GM12878 (cell line): ENCODE measurements around the gene CD86. TPM values are rescaled to one million over a fixed set of nuclear protein-coding genes. Genes with fewer than 3 reads are reported as not detected.

Experiments
- ATAC-seq: fragments of 200-7000 bp; cut with Tn5 transposase; 3 replicates; pipeline ENCODE4 v1.9.1; 2020; ENCODE audit warnings: mild to moderate bottlenecking, moderate library complexity
- BruUV-seq: library from RNA; stranded (reverse); fragments of 400-500 nt; replicated peaks from 2 replicates; lab custom pipeline; 2021; lab: Mats Ljungman, UMichigan
- CTCF ChIA-PET: fragments of 300-600 bp; sonication (Branson Sonifier 250); formaldehyde crosslinking; extraction: SDS; loops from one replicate; lab custom pipeline; 2021; ENCODE audit warnings: inconsistent platforms; lab: Yijun Ruan, JAX
- POLR2A ChIA-PET: fragments of 350-600 bp; formaldehyde crosslinking; extraction: SDS; loops from one replicate; lab custom pipeline; 2021; ENCODE audit warnings: inconsistent platforms; lab: Charles Lee
- RAD21 ChIA-PET: fragments of 300-600 bp; sonication (Branson Sonifier 250); formaldehyde crosslinking; loops from one replicate; lab custom pipeline; 2023; ENCODE audit warnings: antibody characterized with exemption; ENCODE audit not compliant: unreplicated experiment; lab: Charles Lee
- SMC1A ChIA-PET: fragments of 300-600 bp; sonication (Branson Sonifier 250); formaldehyde crosslinking; loops from one replicate; lab custom pipeline; 2023; ENCODE audit not compliant: unreplicated experiment, uncharacterized antibody; lab: Charles Lee
- DNase-seq: peaks from one replicate; pipeline ENCODE4 v3.0.0-alpha.2; 2011; ENCODE audit warnings: low read depth, low spot score
- FAIRE-seq: peaks from 3 replicates; lab custom pipeline; 2011; peaks lifted over from hg19 to GRCh38; lab: Jason Lieb, UNC
- H2AFZ ChIP-seq: 2 replicates; pipeline ENCODE4 v1.6.0; 2011; ENCODE audit warnings: low read depth, low read length, control low read depth; ENCODE audit not compliant: control insufficient read depth
- H3K27ac ChIP-seq: 2 replicates; pipeline ENCODE4 v1.5.1; 2011; ENCODE audit warnings: control low read depth; ENCODE audit not compliant: control insufficient read depth, insufficient read depth
- H3K27me3 ChIP-seq, 2 experiments: replicated peaks in 1 of 2; 2 replicates each; pipeline versions ENCODE4 v1.6.0 to v1.6.1; 2011; ENCODE audit warnings: low read length in 1 of 2; ENCODE audit not compliant: control insufficient read depth in 2 of 2, insufficient read depth in 2 of 2
- H3K36me3 ChIP-seq, 2 experiments: 2 replicates each; pipeline ENCODE4 v1.5.1; 2011; ENCODE audit warnings: low read length in 1 of 2; ENCODE audit not compliant: control insufficient read depth in 2 of 2, insufficient read depth in 2 of 2
- H3K4me1 ChIP-seq: 2 replicates; pipeline ENCODE4 v1.6.1; 2011; ENCODE audit warnings: mild to moderate bottlenecking, low read length, moderate library complexity, mixed read lengths; ENCODE audit not compliant: control insufficient read depth, insufficient read depth
- H3K4me2 ChIP-seq: 2 replicates; pipeline ENCODE4 v1.6.0; 2011; ENCODE audit warnings: control low read depth; ENCODE audit not compliant: control insufficient read depth, insufficient read depth
- H3K4me3 ChIP-seq: fragments of 200-600 bp; sonication (generic); 2 replicates; pipeline ENCODE4 v1.5.1; 2016
- H3K79me2 ChIP-seq: 2 replicates; pipeline ENCODE4 v1.6.0; 2011; ENCODE audit warnings: low read length; ENCODE audit not compliant: control insufficient read depth, insufficient read depth
- H3K9ac ChIP-seq: 2 replicates; pipeline ENCODE4 v1.8.0; 2011; ENCODE audit warnings: low read length, control low read depth, mixed read lengths; ENCODE audit not compliant: control insufficient read depth, insufficient read depth
- H3K9me3 ChIP-seq: replicated peaks from 3 replicates; pipeline ENCODE4 v1.5.1; 2011; ENCODE audit warnings: mild to moderate bottlenecking, low read length; ENCODE audit not compliant: control insufficient read depth, insufficient read depth
- H4K20me1 ChIP-seq: 2 replicates; pipeline ENCODE4 v1.6.0; 2011; ENCODE audit not compliant: control insufficient read depth, insufficient read depth
- ELK1 ChIP-seq: IDR thresholded peaks from 2 replicates; pipeline ENCODE4 v1.6.1; 2012; ENCODE audit warnings: low read depth, low read length, improper control_type of control experiment
- FOXM1 ChIP-seq: IDR thresholded peaks from 2 replicates; pipeline ENCODE4 v1.6.1; 2012; ENCODE audit warnings: low read depth, mild to moderate bottlenecking, inconsistent platforms, low read length, moderate library complexity
- HDAC2 ChIP-seq: fragments of 200-600 bp; sonication (generic); IDR thresholded peaks from 2 replicates; pipeline ENCODE4 v1.6.1; 2017
- HDGF ChIP-seq: fragments of 450-650 bp; IDR thresholded peaks from 2 replicates; pipeline ENCODE4 v1.6.1; 2016; ENCODE audit warnings: antibody characterized with exemption
- IRF4 ChIP-seq: IDR thresholded peaks from 2 replicates; pipeline ENCODE4 v1.6.1; 2011; ENCODE audit warnings: low read depth, low read length
- MYB ChIP-seq: fragments of 150-350 bp; IDR thresholded peaks from 2 replicates; pipeline ENCODE4 v1.6.1; 2014; ENCODE audit warnings: mild to moderate bottlenecking, low read depth, low read length, borderline replicate concordance
- POLR2AphosphoS5 ChIP-seq: IDR thresholded peaks from 2 replicates; pipeline ENCODE4 v1.6.1; 2011; ENCODE audit warnings: mild to moderate bottlenecking, low read length, inconsistent platforms
- RB1 ChIP-seq: fragments of 450-650 bp; formaldehyde crosslinking; IDR thresholded peaks from 2 replicates; pipeline ENCODE4 v1.6.1; 2017; ENCODE audit warnings: mild to moderate bottlenecking, borderline replicate concordance
- RBBP5 ChIP-seq: fragments of 200-600 bp; sonication (generic); conservative IDR thresholded peaks from 2 replicates; pipeline ENCODE4 v1.6.1; 2016
- RELA ChIP-seq: fragments of 450-650 bp; IDR thresholded peaks from 2 replicates; pipeline ENCODE4 v1.8.0; 2014; ENCODE audit warnings: borderline replicate concordance; ENCODE audit not compliant: partially characterized antibody
- REST ChIP-seq: IDR thresholded peaks from 2 replicates; pipeline ENCODE4 v1.6.1; 2012; ENCODE audit warnings: mild to moderate bottlenecking, low read depth, low read length
- RUNX3 ChIP-seq: IDR thresholded peaks from 2 replicates; pipeline ENCODE4 v1.6.1; 2012; ENCODE audit warnings: low read length, inconsistent platforms
- WGBS: methylation state at CpG from one replicate; pipeline ENCODE4 v1.1.6; 2016; ENCODE audit warnings: low lambda C conversion rate; ENCODE audit not compliant: insufficient replicate concordance, insufficient coverage; ENCODE audit errors: missing lambda C conversion rate; 5-methylcytosine and 5-hydroxymethylcytosine counted together
- in situ Hi-C: fragments of 300-500 bp; cut with MboI; formaldehyde crosslinking; loops from 9 replicates; pipeline ENCODE4 v1.14.3; 2018; ENCODE audit warnings: mixed read lengths
- intact Hi-C: fragments of 100-400 bp; cut with micrococcal nuclease; formaldehyde crosslinking; loops from one replicate; pipeline ENCODE4 v1.14.2; 2022; ENCODE audit not compliant: unreplicated experiment
- polyA plus RNA-seq, 11 experiments: library from polyadenylated mRNA; depleted of rRNA in 4 of 11; unstranded in 6 of 11; stranded (reverse) in 5 of 11; fragments of >200 nt; fragmentation: Nextera tagmentation in 4 of 11; fragmentation: Illumina TruSeq in 1 of 11; extraction: Ambion mirVana in 4 of 11; extraction: Trizol in 1 of 11; gene quantifications; 1 replicate in 1 of 11; 2 replicates in 10 of 11; pipeline versions ENCODE4 v1.2.1 to v1.2.3, GENCODE V29; 2011 to 2016; ENCODE audit warnings: inconsistent platforms in 2 of 11, missing spikeins in 2 of 11, low read depth in 1 of 11
- total RNA-seq, 4 experiments: library from RNA; depleted of rRNA in 3 of 4; stranded (reverse); fragments of >200 nt in 3 of 4; fragmentation: Illumina TruSeq in 1 of 4; extraction: Trizol in 1 of 4; gene quantifications; 2 replicates each; pipeline versions ENCODE4 v1.2.1 to v1.2.3, GENCODE V29; 2013 to 2021
- TF ChIP-seq, protein P1 (sequence below): IDR thresholded peaks from 2 replicates; pipeline ENCODE4 v1.6.1; 2012; ENCODE audit warnings: low read length, inconsistent platforms

CD86 gene
- total and polyA plus RNA-seq, 10 of the 15 experiments (the other 5 are each of a cell fraction or from before 2014, with no cell fraction given), result 40.9 to 100 (median 55.5) TPM

GRCh38 chr3:122112754-122113153, 57.6 kb downstream of the CD86 start:
- Histone ChIP-seq H3K9ac (no peak overlapping the region), H4K20me1 (no peaks in the 10 kb centered on the region), H3K36me3 (peaks cover 5 to 14% of the 10 kb centered on the region in 2 experiments), H3K4me1 (peaks cover 8% of the 10 kb centered on the region; the same call in 1 of the 2 replicates), H3K27ac (no peak overlapping the region), H3K4me3 (no peak overlapping the region), H3K9me3 (peaks cover 5% of the 10 kb centered on the region; the same call in 2 of the 3 replicates), H3K4me2 (no peak overlapping the region), H3K79me2 (no peaks in the 10 kb centered on the region), H3K27me3 (no peaks in the 10 kb centered on the region), H2AFZ (no peak overlapping the region)
- ChIA-PET POLR2A (interaction anchor here (2.3 kb wide), 1 partner anchor 120 kb away, joined by 9 read pairs; no protein-coding TSS in a partner anchor), SMC1A (interaction anchor here (1.0 to 20.3 kb wide), 4 partner anchors 10 to 147 kb away, joined by 3 to 590 read pairs (median 46); no protein-coding TSS in a partner anchor), CTCF (interaction anchor here (1.1 to 5.9 kb wide), 3 partner anchors 11 to 122 kb away, joined by 3 to 58 read pairs (median 3); no protein-coding TSS in a partner anchor), RAD21 (interaction anchor here (1.5 to 3.0 kb wide), 4 partner anchors 11 to 566 kb away, joined by 3 to 38 read pairs (median 9); partner anchors contain the start of gene POLQ)
- in situ Hi-C loops (no loop called here), intact Hi-C loops (no loop called here)
- WGBS, result 40% methylated on average over 1 of the region's 1 CpG
- DNase-seq (no peak), FAIRE-seq (no peak), ATAC-seq (peak; percentile 71; the same call in 2 of the 3 replicates)
- TF ChIP-seq HDAC2 (no peak), HDGF (no peak), MYB (no peak), IRF4 (no peak), RBBP5 (no peak), REST (no peak), RELA (no peak), ELK1 (no peak), RB1 (no peak), RUNX3 (no peak), FOXM1 (no peak), POLR2AphosphoS5 (no peak)
- TF ChIP-seq, protein P1, sequence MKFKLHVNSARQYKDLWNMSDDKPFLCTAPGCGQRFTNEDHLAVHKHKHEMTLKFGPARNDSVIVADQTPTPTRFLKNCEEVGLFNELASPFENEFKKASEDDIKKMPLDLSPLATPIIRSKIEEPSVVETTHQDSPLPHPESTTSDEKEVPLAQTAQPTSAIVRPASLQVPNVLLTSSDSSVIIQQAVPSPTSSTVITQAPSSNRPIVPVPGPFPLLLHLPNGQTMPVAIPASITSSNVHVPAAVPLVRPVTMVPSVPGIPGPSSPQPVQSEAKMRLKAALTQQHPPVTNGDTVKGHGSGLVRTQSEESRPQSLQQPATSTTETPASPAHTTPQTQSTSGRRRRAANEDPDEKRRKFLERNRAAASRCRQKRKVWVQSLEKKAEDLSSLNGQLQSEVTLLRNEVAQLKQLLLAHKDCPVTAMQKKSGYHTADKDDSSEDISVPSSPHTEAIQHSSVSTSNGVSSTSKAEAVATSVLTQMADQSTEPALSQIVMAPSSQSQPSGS, result no peak
- no TSS peak for BruUV-seq
